GM12873 (cell line): ENCODE measurements around the gene ZFYVE28.
A peak's percentile ranks its signal among the peaks of the same experiment; 100 is the strongest.

Source experiments
- TF ChIP-seq, protein P1 (sequence below): IDR thresholded peaks from 2 replicates; pipeline ENCODE4 v1.5.1; 2012; ENCODE audit warnings: low read depth, mild to moderate bottlenecking, moderate library complexity, low read length, control low read depth; ENCODE audit not compliant: insufficient read depth; ENCODE audit errors: missing control alignments

ZFYVE28 gene

DNA sequence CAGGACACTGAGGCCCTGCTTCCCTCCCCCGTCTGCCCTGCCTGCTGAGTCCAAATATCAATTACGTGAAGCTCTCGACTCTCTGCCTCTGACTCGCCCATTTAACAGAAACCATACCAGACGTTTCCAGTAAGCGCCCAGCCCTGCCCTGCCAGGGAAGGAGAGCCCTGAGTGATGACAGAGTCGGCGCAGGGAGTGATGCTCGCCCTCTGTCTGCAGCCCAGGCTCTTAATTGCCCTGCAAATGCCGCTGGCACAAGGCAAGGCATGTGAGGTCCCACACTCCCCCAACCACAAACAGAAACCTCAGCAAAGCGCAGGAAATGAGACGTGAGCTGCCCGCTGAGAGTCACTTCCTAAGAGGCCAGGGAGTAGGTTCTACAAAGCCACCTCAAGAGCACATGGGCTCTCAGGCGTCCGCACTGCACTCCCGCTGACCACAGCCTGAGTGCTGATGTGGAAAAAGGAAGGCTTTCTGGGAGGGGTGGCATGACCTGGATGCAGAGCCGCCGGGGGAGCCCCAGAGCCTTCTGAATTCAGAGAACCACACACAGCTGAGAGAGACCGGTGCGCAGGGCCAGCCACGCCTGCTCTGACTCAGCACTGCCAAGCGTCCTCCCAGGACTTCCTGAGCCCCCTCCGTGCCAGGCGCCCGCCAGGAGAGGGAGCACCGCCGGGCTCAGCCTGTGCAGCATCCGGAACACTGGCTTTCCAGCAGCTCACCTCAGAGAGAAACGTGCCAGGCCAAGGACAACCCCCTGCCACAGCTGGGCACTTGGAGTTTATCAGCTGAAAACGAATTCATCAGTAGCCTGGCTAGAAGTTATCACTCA lies 5.3 kb downstream of the ZFYVE28 start:
- TF ChIP-seq, protein P1, sequence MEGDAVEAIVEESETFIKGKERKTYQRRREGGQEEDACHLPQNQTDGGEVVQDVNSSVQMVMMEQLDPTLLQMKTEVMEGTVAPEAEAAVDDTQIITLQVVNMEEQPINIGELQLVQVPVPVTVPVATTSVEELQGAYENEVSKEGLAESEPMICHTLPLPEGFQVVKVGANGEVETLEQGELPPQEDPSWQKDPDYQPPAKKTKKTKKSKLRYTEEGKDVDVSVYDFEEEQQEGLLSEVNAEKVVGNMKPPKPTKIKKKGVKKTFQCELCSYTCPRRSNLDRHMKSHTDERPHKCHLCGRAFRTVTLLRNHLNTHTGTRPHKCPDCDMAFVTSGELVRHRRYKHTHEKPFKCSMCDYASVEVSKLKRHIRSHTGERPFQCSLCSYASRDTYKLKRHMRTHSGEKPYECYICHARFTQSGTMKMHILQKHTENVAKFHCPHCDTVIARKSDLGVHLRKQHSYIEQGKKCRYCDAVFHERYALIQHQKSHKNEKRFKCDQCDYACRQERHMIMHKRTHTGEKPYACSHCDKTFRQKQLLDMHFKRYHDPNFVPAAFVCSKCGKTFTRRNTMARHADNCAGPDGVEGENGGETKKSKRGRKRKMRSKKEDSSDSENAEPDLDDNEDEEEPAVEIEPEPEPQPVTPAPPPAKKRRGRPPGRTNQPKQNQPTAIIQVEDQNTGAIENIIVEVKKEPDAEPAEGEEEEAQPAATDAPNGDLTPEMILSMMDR, result peak; percentile 35

DNA sequence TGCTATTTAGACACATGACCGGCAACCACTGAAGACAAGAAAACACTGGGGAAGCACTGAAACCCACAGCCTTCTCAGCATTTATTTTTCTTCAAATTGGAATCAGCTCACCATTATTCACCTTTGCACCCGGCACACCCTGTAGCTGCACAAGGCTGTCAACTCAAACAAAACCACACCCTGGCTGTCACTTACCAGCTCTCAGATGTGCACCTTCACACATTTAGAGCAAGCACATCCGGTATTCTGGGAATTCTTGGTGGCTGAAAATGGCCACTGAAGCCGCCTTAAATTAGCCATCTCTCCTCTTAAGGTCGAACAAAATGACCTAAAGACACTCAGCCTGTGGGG lies 5.9 kb downstream of the ZFYVE28 start:
- TF ChIP-seq, protein P1, result no peak

DNA sequence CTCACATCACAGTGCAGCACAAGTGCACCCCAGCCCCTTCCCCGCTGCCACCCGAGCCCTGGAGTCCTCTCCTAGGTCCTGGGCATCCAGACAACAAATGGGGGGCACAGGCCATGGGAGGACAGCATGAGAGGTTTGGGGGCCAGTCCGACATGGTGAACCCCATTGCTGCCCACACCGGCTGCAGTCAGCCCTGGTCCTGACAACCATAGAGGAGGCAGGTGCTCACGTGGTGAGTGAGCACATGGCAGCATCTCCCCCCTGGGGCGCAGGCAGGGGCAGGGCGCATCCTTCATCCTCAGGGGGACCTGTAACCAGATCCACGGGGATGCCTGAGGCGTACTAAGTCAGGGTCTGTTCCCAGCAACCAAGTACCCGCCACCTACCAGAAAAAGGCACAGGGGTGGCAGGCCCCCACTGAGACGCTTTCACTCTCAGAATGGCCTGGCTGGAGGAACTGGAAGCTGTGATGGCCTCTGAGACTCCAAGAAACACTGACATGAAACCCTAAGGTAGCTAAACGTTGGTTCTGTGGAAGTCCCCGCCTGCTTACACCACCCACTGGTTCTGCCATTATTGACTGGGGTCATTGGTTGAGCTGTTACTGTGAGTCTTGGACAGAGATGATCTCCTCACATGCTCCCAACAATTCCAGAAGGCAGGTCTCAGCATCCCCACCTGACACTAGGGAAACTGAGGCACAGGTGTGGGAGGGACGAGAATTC lies 6.5 kb downstream of the ZFYVE28 start:
- TF ChIP-seq, protein P1, result no peak

DNA sequence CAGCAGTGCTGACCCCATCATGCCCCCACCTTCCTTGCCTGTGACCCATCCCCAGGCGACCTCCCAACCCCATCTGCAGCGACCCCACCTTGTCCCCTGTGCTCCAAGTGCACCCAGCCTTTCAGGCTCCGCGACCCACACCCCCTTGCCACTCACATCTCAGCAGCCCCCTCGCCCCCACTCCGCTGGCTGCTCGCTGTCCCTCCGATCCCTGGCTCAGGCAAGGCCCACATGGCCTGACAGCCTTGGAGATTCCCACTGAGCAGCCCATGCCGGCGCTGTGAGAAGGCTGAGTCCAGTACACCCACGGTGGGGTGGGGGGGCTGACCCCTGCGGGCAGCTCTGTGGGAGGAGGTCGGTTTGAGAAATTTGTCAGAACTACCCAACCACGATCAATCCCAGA lies 9.1 kb downstream of the ZFYVE28 start:
- TF ChIP-seq, protein P1, result no peak

DNA sequence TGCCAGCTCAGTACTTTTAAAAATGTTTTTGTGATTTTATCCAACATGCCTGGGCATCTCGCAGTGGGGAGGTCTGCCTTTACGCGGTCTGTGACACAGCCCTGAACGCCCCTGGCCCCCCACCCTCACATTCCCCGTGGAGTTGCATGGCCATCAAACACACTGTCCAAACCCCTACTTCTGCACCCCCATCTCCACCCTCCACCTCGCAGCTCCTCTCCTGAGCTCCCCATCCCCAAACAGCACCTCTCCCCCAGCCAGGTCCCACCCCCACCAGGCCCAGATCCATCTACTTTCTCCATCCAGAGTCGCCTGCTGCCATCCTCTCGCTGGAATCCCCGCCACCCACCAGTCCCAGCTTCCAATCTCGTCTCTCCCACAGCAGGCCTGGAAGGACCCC lies 9.5 kb downstream of the ZFYVE28 start:
- TF ChIP-seq, protein P1, result no peak

DNA sequence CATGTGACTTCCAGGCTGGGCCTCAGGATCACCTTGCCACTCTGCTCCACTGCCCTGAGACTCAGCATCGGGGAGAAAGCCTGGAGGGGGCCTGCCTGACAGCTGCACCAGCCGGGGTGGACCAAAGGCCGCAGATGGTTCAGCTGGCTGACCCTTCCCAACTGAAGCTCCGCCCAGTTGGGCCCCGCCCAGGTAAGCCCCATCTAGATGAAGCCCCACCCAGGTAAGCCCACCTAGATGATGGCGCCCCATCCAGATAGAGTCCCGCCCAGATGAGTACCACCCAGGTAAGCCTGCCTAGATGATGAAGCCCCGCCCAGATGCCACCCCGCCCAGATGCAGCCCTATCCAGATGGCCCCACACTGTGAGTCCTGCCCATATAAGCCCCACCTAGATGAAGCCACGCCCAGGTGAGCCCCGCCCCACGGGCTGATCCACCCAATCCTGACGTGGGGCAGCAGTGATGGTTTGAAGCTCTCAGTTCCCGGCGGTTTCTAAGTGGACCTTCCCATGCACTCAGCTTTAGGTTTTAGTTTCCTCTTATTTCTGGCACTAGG lies 10.0 kb downstream of the ZFYVE28 start:
- TF ChIP-seq, protein P1, result no peak

DNA sequence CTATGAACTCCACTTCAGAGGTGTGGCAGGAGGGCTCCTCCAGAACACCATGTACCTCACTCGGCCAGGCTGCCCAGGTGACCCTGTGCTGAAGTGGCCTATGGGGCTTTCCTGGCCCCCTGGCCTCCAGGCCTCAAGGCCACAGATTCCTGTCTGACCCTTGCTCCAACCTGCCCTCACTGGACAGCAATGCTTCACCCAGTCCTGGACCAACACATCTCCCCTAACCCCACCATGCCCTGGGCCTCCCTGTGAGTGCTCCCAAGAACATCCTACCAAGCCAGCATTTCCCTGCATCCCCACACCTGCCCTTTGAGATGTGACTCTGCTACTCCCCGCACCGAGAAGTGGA lies 10.5 kb downstream of the ZFYVE28 start:
- TF ChIP-seq, protein P1, result no peak
